GM23338 (cell line): ENCODE measurements around the gene ST3GAL4.

Experiments used
- CREB1 ChIP-seq: fragments of 250-450 bp; sonication (Bioruptor Pico); IDR thresholded peaks from 2 replicates; pipeline ENCODE4 v1.5.0; 2020; ENCODE audit warnings: low read depth, mild to moderate bottlenecking, moderate library complexity
- CTCF ChIP-seq, 2 experiments: fragments of 200-600 bp in 1 of 2; sonication (generic) in 1 of 2; conservative IDR thresholded peaks; 2 replicates each; pipeline versions ENCODE4 v1.5.1 to v1.6.1; 2016 to 2017; ENCODE audit warnings: antibody characterized with exemption in 2 of 2, low read depth in 2 of 2, mild to moderate bottlenecking in 2 of 2, moderate library complexity in 1 of 2
- EZH2 ChIP-seq: fragments of 200-600 bp; sonication (generic); IDR thresholded peaks from one replicate; pipeline ENCODE4 v1.8.0; 2017; ENCODE audit warnings: antibody characterized with exemption, mild to moderate bottlenecking, low read depth; ENCODE audit not compliant: unreplicated experiment
- EZH2phosphoT487 ChIP-seq: fragments of 200-600 bp; sonication (generic); IDR thresholded peaks from one replicate; pipeline ENCODE4 v1.8.1; 2018; ENCODE audit warnings: antibody characterized with exemption; ENCODE audit not compliant: unreplicated experiment
- POLR2AphosphoS5 ChIP-seq: IDR thresholded peaks from 2 replicates; pipeline ENCODE4 v1.6.1; 2016; ENCODE audit warnings: antibody characterized with exemption, low read depth

GRCh38 chr11:126310992-126311310 is 44.5 kb upstream of the ST3GAL4 start:
- TF ChIP-seq CTCF (conservative IDR thresholded peaks at IDR 0.05; ENCODE audit: low read depth in 2 of 2) (no peak), POLR2AphosphoS5 (no peak), EZH2phosphoT487 (no peak), EZH2 (no peak), CREB1 (CRISPR knock-in tag) (no peak)
